G401 (cell line): ENCODE measurements around the gene SPON1. TPM values are rescaled to one million over a fixed set of nuclear protein-coding genes. Genes with fewer than 3 reads are reported as not detected.

ENCODE experiments used
- DNase-seq: peaks from one replicate; pipeline ENCODE4 v3.0.0-alpha.2; 2015; ENCODE audit warnings: low spot score
- in situ Hi-C: cut with HindIII; loops from 2 replicates; pipeline ENCODE4 v1.10.0; 2016; ENCODE audit warnings: low sequenced_read_pairs, mixed read lengths
- total RNA-seq: library from RNA; depleted of rRNA; stranded (reverse); fragments of >200 nt; shearing (Covaris generic); gene quantifications from 2 replicates; pipeline ENCODE4 v1.2.3, GENCODE V29; 2014

SPON1 gene
- total RNA-seq, 1 experiment from 2014 or later: not detected

DNA sequence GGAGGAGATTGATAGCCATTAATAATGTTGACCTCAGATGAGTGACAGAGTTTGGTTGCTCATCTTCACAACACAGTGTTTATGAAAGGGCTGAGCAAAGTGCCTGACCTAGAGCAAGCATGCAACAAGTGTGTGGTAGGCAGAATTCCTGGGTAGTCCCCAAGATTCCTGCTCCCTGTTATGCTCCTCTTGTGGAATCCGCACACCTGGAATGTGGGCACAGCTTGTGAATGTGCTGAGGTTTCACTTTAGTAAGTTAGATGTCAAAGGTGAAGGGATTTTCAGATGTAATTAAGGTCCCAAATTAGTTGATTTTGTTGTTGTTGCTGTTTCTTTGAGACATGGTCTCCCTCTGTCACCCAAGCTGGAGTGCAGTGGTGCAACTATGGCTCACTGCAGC lies 20.7 kb upstream of the SPON1 start:
- DNase-seq: no peak
- in situ Hi-C loops: no loop called here

DNA sequence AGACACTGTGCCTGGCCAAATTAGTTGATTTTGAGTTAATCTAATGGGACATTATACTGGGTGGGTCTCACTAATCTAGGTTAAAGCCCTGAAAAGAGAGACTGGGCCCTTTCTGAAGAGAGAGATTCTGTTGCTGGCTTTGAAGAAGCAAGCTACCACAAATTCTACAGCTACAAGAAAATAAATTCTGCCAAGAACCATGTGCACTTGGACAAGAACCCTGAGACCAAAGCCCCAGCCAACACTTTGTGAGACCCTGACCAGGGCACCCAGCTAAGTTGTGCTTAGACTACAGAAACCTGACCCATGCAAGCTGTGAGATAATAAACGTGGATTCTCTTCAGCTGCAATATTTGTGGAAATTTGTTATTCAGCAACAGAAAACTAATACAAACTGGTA lies 20.1 kb upstream of the SPON1 start:
- DNase-seq: no peak
- in situ Hi-C loops: no loop called here

DNA sequence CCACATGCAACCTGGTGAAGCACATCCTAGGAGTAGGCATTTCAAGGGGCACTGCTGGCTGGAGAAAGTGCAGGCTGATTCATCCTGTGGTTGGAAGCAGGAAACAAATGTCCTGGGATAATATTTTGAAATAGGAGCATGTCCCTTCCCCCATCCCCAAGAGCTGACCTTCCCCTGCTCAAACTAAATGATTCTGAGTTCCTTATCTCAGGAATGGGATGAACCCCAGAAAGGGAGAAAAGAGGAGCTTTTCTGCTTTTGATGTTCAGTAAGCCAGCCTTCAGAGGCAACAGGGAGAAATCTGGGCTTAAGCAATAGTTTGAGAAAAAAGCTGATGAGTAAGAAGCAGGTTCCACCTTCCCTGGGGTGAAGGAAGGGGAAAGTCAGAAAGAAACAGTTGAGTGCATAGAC lies 19.5 kb upstream of the SPON1 start:
- DNase-seq: no peak
- in situ Hi-C loops: no loop called here

DNA sequence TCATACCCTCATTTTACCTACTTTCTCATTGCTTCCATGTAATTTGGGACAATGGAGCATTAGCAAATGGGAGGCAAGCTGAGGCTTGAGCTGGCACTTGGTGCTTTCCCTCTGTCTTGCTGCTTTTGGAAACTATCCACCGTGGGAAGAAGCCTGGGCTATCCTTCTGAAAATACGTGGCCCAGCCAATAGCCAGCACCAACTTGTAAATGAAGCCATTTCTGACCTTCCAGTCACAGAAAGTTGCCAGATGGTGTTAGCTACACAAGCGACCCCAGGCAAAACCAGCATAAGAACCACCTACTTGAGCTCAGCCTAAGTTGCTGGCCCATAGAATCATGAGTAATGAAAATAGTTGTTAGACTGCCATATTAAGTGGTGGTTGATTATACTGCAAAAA lies 18.5 kb upstream of the SPON1 start:
- in situ Hi-C loops: no loop called here
- DNase-seq: no peak

DNA sequence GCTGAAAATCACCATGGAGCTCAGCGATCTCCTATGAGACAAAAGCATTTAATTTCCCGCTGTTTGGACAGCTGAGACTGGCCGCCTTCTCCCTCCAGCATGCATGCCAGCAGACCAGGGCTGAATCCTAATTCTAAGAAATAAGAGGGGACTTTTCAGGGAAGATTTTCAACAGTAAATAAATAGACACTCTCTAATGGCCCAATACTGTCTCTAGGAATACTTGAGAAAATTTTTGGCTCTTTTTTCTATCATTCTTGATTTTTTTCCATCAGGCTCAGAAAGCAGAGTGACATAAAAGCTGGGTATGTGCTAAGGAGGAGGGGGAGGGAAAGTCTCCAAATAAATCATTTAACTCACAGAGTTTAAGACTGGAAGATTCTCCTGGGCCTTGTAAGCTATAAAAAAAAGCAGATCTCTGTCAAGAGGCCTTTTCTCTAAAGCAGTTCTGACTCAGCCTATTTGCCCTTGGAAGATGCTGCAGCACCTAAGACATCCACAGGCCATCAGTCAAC lies 17.6 kb upstream of the SPON1 start:
- in situ Hi-C loops: no loop called here
- no peak for DNase-seq

DNA sequence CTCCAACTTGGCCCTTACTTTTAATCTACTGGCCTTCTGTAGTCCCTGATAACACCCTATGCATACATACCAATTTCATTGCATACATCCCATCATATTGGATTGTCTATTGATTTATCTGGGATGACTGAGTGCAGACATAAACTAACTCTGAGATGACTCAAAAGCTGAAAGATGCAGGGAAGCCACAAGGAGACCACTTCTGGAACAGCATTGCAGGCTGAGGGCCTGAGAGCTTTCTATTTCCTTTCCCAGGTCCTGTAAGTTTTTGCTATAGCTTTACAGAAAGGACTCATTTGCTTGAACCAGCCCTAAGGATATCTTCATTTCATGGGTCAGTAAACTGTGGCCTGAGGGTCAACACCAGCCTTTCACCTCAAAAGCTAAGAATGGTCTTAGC lies 15.1 kb upstream of the SPON1 start:
- no peak for DNase-seq
- in situ Hi-C loops: no loop called here

DNA sequence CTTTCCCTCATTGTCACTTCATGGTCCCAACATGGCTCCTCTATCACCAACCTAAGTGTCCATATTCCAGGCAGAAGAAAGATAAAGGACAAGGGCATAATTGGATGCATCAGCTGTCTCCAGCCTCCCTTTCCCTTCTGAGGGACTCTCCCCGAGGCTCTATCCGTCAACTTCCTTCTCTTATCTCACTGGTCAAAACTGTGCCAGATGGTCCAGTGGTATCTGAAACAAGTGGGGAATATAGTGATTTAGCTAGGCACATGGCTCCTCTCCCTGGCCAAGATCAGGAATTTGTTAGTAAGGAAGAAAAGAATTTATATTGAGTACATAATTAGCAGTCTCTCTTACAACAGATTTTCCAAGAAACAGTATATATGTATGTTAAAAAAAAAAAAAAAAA lies 12.6 kb upstream of the SPON1 start:
- no peak for DNase-seq
- in situ Hi-C loops: no loop called here

DNA sequence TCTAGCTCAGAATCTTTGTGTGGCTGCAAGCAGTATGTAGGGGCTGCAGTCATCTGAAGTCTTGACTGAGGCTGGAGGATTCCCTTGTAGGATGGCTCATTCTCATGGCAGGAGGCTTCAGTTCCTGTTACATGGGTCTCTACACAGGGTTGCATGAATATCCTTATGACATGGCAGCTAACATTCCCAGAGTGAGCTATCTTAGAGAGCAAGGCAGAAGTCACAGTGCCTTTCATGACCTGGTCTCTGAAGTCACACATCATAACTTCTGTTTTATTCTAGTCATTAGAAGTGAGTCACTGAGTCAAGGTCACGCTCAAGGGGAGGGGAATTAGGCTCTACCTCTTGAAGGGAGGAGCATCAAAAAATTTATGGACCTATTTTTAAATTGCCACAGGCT lies 10.3 kb upstream of the SPON1 start:
- in situ Hi-C loops: no loop called here
- DNase-seq: no peak

DNA sequence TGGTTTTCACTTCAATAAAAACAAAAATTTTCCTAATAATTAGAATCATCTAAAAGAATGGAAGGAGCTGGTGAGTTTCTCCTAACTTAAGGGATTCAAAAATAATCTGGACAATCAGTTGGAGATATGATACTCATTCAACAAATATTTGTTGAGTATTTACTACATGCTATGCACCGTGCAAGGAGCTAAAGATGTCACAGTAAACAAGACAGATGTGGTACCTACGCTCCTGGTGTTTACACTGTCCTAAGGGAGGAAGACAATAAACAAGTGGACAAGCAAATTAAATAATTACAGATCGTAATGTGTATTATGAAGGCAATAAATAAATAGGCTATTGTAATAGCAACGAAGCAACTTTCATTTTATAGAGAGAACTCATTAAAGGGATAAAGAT lies 9.9 kb upstream of the SPON1 start:
- in situ Hi-C loops: no loop called here
- no peak for DNase-seq

DNA sequence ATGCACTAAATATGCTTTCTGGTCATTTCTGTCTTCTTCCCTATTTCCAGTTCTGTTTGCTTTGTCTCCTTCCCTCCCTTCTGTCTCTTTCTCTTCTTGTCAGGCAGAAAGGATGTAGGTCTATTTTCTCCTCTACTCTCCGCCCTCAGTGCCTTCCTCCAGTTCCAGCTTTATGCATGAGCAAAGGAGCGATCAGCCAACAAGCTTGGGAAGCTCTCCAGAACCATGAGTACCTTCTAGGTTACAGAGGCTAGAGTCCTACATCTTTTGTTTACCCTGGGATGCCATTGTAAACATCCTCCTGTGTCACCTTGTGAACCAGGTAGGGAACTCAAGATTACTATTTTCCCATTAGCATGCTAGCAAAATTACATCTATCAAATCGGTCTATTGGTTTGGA lies 7.9 kb upstream of the SPON1 start:
- in situ Hi-C loops: no loop called here
- DNase-seq: peak; percentile 72

DNA sequence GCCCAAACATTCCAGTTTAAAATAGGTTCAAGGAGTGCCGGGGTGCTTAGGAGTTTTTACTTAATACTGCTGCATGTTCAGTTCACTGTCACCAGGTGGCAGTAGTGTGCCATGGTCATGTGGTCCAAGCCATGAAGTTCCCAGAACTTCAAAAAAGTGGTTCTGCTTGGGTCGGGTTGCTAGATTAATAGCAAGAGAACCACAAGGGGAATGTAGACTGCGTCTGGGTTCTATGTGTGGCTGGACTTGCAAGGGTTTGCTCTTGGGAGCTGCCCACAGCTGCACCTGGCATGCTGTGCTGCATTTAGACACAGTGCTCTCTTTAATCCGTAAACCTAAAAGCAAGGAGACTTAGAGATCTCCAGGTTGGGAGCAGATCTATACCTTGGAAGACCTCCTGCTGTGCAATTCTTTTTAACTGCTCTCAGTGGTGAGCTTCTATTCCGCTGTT lies 6.5 kb upstream of the SPON1 start:
- in situ Hi-C loops: no loop called here
- peak; percentile 81 for DNase-seq

DNA sequence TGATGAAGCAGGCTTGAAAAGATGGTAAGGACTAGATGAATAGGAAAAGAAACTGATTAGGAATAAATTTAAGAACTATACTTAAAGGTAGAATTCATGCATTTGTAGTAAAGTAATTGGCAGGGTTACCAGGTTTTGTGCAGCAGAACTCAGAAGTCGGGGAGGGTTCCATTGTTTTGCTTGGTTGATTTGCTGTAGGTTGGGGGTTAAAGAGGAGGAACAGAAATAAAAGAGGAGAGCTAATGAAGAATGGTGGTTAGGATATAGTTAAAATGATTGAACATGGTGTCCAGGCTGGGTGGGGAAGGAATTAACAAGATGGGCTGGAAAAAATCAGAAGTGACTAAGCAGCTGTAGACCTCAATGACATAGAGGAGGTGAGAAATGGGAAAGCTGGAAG lies 5.5 kb upstream of the SPON1 start:
- no peak for DNase-seq
- in situ Hi-C loops: no loop called here

DNA sequence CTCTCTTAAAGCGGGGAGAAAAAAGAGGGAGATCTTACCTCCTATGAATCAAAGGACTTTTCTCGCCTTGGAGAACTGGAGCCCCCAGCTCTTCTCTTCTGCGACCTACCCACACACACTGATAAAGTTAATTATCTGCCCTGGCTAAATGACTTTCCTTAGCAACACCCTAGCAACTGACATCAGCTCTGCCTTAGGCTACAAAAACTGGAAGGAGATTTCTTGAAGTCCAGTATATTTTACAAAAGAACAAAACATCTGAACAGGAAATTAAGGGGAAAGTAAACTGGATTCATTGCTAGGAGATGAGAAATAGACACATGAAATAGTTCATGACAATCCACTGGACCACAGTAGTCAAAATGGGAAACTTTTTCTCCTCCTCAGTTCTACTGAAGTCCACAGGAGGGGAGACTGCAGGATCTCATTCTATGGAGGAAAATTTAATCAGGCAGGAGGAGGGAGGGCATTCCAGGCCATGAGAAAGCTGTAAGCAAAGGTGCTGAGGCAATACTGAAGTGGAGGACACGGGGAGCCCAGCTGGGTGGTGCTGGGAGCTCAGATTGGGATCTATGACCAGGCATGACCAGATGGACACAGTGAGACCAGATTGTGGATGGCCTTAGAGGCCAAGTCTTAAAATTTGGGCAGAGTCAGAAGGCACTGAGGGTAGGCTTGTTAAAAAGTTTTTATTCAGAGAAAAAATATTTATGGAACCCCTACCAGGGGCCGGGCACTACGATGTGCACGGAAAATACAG lies 3.7 kb upstream of the SPON1 start:
- peak; percentile 53 for DNase-seq
- in situ Hi-C loops: no loop called here

DNA sequence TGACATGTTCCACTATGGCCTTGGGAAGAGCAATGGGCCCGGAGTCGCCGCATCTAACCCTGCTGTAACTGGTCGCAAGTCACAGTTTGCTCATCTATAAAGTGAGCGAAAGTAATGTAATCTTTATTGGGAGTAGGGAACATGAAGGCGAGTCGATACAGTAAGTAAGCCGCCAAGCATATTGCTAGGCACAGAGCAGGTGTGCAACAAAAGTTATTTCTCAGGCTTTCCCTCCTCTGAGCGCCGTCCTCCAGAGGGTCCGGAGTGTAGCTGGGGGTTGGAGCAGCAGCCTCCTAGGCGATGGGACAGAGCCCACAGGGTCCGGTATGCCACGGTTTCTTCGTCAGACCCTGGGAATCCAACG lies 343 bp upstream of the SPON1 start:
- no peak for DNase-seq
- in situ Hi-C loops: no loop called here

DNA sequence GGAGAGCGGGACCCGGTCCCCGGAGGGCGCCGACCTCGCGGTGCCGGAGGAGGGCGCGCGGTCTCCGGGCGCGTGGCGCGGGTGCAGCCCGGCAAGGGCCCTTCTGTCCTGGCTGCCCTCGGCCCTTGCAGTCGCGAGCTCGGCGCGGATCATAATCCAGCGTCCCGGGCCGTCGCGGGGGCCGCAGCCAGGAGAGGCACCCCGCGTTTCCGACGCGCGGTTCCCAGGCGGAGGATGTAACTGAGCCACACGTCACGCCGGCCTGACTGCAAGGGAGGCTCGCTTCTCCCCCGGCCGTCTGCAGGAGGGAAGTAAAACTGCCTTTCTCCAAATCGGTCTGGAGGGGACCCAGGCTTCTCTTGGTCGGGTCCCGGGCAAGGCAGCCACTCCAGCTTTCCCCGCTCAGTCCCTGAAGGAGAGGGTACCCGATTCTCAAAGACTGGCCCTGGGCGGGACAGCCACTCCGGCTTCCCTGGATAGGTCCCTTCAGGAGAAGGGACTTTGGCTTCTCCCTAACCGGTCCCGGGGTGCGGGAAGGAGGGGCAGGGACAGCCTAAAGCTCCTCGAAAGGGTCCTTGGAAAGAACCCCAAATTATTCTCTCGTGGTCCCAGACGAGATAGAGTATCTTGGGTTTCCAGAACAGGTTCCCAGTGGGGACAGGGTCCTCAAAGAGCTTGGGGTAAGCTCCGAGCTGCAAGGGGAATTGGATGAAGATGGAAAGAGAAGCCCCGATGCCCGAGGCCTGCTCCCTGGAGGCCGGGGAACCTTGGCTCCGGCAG lies 836 bp downstream of the SPON1 start:
- no peak for DNase-seq
- in situ Hi-C loops: no loop called here

DNA sequence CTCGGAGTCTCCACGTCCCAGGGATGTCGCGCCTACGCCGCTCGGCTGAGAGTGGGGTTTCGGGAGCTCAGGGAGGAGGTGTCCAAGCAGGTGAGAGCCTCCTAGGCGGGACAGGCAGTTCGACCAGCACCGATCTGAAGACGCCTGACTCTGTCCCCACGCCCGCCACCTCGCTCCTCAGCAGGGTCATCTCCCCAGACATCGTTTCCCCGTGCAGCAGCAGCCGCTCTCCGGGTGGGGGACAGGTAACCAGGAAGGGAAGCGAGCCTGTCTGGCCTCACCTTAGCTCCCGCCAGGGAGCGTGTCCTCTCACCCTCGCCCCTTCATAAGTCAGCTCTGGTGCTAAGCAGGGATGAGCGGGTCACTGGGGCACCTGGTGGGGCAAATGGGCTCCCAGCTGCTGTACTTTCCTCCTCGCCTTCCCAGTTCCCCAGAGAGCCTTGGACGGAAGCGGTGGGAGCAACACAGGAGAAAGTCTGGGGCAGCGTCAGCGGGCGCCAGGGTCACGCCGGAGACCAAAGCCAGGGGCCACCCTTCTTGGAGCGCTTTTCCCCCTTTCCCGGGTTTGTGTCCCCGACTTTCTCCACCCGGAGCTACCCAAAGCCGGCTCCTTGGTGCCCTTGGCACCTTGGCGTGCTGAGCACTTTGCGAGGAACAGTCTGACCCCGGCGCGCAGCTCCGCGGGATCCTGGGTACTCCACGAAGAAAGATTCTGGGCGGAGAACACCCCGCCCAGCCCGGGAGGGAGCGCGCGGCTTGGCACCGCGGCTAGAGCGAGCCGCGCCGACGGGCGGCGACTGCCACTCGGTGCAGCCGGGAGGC lies 1.6 kb downstream of the SPON1 start:
- DNase-seq: no peak
- in situ Hi-C loops: no loop called here

DNA sequence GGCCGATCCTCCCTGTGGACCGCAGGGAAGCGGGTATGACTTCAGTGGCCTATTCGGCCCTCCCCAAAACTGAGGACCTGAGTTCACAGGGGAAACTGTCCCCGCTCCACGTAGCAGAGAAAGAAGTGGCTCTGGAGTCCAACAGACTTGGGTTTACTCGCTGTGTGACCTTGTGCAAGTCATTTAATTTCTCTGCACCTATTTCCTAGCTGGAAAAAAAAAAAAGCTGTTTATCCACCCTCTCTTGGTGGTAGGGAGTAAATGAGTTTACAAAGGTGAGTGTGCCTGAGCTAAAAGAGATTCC lies 2.2 kb downstream of the SPON1 start:
- in situ Hi-C loops: no loop called here
- DNase-seq: no peak

DNA sequence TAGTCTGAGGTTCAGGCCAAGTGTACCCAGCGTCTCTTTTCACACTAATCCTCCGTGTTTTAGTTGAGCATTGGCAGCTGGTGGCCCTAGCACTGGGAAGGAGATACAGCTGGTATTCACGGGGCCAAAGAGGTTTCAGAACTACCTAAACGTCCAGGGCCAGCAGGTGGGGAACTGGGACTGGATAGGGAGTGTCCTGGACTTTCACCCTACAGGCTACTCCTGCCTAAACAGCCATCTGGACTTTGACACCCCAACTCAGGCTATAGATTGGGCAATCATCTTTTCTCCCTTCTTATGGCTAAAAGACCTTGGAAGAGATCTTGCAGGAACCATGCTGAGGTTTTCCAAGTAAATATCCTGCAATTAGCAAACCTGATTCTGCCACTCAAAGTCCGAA lies 2.8 kb downstream of the SPON1 start:
- DNase-seq: no peak
- in situ Hi-C loops: no loop called here

DNA sequence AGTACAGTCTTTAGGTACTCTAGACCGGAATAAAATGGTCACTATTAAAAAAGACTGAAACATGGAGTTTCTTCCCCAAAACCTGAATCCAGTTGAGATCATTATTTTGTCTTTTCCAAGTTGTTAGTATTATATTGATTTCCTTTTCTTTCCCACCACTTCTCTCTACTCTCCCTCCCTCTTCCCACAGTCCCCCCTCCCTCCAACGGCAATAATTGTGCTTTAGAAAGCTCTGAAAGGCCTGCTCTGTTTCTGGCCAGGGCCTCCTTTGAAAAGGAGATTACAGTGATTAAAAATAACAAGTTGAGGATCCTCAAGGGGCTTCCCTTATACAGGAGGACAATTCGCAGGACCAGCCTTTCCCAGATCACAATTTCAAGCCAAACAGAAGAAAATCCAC lies 3.5 kb downstream of the SPON1 start:
- in situ Hi-C loops: no loop called here
- no peak for DNase-seq

DNA sequence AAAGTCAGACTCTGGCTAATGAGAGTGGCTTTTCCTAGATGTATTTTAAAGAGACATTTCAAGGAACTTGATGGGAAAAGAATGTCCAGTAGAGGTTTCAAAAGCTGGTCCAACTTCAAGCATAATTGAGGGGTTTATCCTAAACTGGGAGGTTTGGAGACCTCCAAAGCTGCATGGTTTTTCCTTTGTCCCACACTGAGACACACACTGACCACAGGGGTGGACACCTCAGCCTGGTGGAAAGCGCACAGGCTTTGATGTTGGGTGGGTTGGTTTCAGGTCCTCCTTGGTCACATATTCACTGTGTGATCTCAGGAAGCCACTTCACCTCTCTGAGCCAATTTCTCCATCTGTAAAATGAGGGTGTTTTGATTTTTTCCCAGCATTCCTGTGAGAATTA lies 4.0 kb downstream of the SPON1 start:
- no peak for DNase-seq
- in situ Hi-C loops: no loop called here
